Urothelium cell line (cell line): ENCODE results near the gene TRPV3.
"Not testable (repeated sequence)": the region's sequence is repeated elsewhere in the genome, so short reads cannot be mapped to it uniquely, and the experiment has no call there.

ENCODE experiments used
- DNase-seq: peaks from one replicate; pipeline ENCODE4 v3.0.0; 2011; ENCODE audit warnings: low spot score, mixed read lengths
- FAIRE-seq: peaks from 2 replicates; lab custom pipeline; 2011; peaks lifted over from hg19 to GRCh38; lab: Jason Lieb, UNC

The TRPV3 gene

DNA sequence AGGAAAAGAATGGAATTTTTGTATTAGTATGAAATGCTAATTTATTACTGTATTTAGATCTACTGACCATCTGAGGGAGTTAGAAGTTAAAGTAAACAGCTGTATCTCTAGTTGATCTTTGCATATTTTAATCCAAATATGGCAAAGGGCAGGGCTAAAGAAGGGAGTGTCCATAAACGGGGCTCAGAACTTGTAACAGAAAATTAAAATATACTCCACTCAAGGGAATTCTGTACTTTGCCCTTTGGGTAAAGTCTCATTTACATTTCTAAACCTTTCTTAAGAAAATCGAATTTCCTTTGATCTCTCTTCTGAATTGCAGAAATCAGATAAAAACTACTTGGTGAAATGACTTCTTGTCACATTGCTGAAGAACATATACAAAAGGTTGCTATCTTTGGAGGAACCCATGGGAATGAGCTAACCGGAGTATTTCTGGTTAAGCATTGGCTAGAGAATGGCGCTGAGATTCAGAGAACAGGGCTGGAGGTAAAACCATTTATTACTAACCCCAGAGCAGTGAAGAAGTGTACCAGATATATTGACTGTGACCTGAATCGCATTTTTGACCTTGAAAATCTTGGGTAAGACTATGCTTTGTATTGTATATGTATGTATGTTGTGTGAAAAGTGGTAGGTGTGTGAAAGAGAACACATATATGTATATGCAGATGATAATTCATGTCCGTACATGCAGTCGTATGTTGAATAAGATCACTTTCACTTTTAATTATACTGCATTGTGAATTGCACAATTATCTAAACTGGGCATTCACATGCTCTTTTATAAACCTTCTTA is 81.6 kb downstream of the TRPV3 start, which contains the start of gene ASPA:
Gene ASPA (plus strand): TSS at position 186 of the 799 bp plus-strand sequence. CDS start 163 bp downstream, at position 349.
- no peak for DNase-seq

DNA sequence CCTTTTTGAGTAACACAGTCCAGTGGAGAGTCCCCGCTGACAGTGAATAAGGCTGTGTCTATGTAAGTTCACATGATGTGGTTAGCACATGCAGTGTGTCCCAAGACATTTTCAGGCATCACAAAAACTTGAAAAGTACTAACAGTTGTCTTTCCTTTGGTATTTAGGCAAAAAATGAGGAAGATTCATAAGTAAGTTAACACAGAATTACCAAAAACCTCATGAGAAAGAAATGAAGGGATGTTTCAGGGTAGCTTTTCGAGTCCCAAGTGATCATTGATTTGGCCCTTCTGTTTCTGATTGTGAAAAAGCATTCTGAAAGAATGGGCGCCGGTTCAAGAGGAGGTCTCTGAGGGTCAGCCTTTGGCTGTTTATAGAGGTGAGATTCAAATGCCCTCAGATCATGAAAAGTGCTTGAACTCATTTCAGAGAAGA is 82.3 kb downstream of the TRPV3 start:
- FAIRE-seq = no peak
- no peak for DNase-seq

More for the DNA sequence above, 81.6 kb downstream of the TRPV3 start, which contains the start of gene ASPA:
- no peak for FAIRE-seq

GRCh38 chr17:3474212-3474611 is 83.4 kb downstream of the TRPV3 start:
- FAIRE-seq (no peak), DNase-seq (no peak)

DNA sequence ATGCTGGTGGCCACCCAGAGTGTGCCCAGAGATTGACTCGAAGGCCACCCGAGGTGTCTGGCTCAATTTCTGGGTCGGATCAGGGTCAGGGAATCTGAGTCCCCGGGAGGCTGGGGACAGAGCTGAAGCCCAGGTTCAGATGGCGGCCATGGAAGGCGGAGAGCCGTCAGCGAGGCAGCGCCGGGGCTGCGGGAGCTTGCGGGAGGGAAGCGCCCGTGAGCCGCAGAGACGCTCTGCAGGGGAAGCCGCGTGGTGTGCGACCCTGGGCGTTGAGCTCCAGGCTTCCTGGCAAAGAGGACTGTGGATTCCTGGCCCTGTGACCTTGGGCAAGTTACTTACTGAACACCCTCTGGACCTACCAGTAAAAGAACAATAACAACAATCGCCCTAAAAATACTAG is 85.5 kb downstream of the TRPV3 start:
- DNase-seq (no peak), FAIRE-seq (no peak)

- FAIRE-seq = no peak
- no peak for DNase-seq
These were observed 86.0 kb downstream of the TRPV3 start, which contains the start of gene SPATA22 for GRCh38 chr17:3471599-3471998. Gene SPATA22, minus strand, starts transcription at chr17:3471819. Its CDS starts 2,494 bp downstream, at chr17:3469325.

DNA sequence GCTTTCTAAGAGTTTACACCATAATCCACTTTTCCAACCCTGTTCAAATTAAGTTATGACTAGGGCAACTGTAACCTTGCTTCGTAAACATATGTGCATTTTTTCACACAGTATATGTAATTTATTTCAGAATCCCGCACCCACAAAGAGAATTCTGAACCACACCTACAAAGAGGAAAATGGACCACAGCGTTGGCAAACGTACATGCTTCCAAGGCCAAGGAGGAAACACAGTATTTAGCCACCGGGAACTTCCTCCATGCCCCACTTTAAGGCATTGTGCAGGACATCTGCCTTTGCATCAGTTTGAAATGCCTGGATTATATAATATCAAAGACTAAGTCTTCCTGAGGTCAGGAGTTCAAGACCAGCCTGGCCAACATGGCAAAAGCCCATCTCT is 88.1 kb downstream of the TRPV3 start:
- DNase-seq (no peak), FAIRE-seq (no peak)

DNA sequence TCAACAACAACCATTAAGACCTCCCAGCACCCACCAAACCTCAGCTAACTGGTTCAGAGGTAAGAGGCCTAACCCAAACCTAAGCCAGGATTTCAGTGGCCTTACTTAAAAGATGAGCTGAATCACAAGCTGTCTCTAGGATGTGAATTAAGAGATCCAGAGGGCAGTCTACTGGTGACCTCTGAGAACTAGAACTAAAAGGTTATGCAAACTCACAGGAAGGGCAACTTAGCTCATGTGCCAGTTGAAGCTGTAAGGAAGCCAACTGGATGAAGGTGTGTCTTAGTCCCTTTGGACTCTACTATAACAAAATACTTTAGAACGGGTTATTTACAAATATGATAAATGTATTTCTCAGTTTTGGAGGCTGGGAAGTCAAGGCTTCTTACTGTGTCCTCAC is 91.3 kb downstream of the TRPV3 start:
- not testable (repeated sequence) for FAIRE-seq, DNase-seq
